ENCODE measurements around the gene GBA2.

Gene GBA2

GRCh38 chr9:35713578-35713977 lies 35.5 kb downstream of the GBA2 start:
- no peak for DNase-seq

- no peak for DNase-seq
These were observed 36.1 kb downstream of the GBA2 start for GRCh38 chr9:35712762-35713400.

GRCh38 chr9:35711501-35712428 lies 37.3 kb downstream of the GBA2 start:
- no peak for DNase-seq

GRCh38 chr9:35710818-35711500 lies 38.1 kb downstream of the GBA2 start:
- no peak for DNase-seq

GRCh38 chr9:35708146-35708545 lies 40.9 kb downstream of the GBA2 start:
- DNase-seq: no peak

GRCh38 chr9:35706951-35707350 lies 42.1 kb downstream of the GBA2 start:
- no peak for DNase-seq

- DNase-seq: no peak
These were observed 43.1 kb downstream of the GBA2 start for GRCh38 chr9:35705836-35706430.

GRCh38 chr9:35705372-35705771 lies 43.7 kb downstream of the GBA2 start:
- no peak for DNase-seq

GRCh38 chr9:35703906-35704672 lies 44.9 kb downstream of the GBA2 start:
- no peak for DNase-seq

- DNase-seq: no peak
These were observed 46.3 kb downstream of the GBA2 start for GRCh38 chr9:35702696-35703095.

GRCh38 chr9:35700942-35701341 lies 48.1 kb downstream of the GBA2 start:
- DNase-seq: no peak

GRCh38 chr9:35700031-35700430 lies 49.0 kb downstream of the GBA2 start:
- no peak for DNase-seq

- no peak for DNase-seq
These were observed 50.8 kb downstream of the GBA2 start for GRCh38 chr9:35698231-35698630.

GRCh38 chr9:35697486-35697885 lies 51.5 kb downstream of the GBA2 start:
- DNase-seq: no peak

- DNase-seq: no peak
These were observed 52.4 kb downstream of the GBA2 start for GRCh38 chr9:35696520-35697215.

- no peak for DNase-seq
These were observed 53.1 kb downstream of the GBA2 start for GRCh38 chr9:35695943-35696401.

- no peak for DNase-seq
These were observed 57.2 kb downstream of the GBA2 start for GRCh38 chr9:35691757-35692301.

GRCh38 chr9:35691334-35691650 lies 57.7 kb downstream of the GBA2 start:
- DNase-seq: no peak

- peak; percentile 88 for DNase-seq
These were observed 58.3 kb downstream of the GBA2 start for GRCh38 chr9:35690614-35691333.

GRCh38 chr9:35690294-35690613 lies 58.8 kb downstream of the GBA2 start:
- no peak for DNase-seq

Measured in right forelimb (tissue), 1 donor.